ENCODE results near the gene MAST4.

The MAST4 gene

DNA sequence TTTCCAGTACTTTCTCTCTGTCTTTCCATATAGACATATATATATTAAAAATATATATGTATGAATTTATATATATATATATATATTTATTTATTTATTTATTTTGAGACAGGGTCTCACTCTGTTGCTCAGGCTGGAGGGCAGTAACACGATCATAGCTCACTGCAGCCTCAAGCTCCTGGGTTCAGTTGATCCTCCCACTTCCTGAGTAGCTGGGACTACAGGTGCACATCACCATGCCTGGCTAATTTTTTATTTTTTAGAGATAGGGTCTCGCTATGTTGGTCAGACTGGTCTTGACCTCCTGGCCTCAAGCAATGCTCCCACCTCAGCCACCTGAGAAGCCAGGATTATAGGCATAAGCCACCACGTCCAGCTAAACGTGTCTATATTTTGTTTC is 390.3 kb downstream of the MAST4 start:
- in situ Hi-C loops (cut with HindIII; ENCODE audit: low sequenced_read_pairs) = no loop called here
- TF ChIP-seq, protein P1, sequence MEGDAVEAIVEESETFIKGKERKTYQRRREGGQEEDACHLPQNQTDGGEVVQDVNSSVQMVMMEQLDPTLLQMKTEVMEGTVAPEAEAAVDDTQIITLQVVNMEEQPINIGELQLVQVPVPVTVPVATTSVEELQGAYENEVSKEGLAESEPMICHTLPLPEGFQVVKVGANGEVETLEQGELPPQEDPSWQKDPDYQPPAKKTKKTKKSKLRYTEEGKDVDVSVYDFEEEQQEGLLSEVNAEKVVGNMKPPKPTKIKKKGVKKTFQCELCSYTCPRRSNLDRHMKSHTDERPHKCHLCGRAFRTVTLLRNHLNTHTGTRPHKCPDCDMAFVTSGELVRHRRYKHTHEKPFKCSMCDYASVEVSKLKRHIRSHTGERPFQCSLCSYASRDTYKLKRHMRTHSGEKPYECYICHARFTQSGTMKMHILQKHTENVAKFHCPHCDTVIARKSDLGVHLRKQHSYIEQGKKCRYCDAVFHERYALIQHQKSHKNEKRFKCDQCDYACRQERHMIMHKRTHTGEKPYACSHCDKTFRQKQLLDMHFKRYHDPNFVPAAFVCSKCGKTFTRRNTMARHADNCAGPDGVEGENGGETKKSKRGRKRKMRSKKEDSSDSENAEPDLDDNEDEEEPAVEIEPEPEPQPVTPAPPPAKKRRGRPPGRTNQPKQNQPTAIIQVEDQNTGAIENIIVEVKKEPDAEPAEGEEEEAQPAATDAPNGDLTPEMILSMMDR (IDR thresholded peaks at IDR 0.05; ENCODE audit: low read depth, low read length, missing control alignments) = no peak
- DNase-seq (ENCODE audit: low read depth) = no peak
- no peak overlapping the region for H3K4me3 ChIP-seq (ENCODE audit: low read depth, low read length)

DNA sequence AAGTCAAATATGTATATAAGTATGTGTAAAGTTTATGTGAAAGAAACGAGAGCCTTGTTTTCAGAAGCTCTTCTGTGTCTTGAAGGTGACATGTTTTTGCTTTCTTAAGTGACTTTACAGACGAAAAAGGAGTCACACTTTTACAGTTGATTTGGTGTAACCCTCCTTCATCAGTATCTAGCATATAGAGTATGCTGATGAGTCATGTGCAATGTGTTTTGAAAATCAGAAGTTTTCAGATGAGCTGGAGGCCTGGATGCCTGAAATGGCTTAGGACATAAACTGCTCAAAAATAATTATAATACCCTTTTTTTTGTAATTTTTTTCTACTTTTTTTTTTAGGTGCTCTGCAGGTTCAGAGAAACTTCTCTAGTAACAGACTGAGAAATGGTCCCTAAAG is 390.9 kb downstream of the MAST4 start:
- DNase-seq (ENCODE audit: low read depth) = no peak
- no peak overlapping the region for H3K4me3 ChIP-seq (ENCODE audit: low read depth, low read length)
- in situ Hi-C loops (cut with HindIII; ENCODE audit: low sequenced_read_pairs) = no loop called here
- TF ChIP-seq, protein P1 (IDR thresholded peaks at IDR 0.05; ENCODE audit: low read depth, low read length, missing control alignments) = no peak

DNA sequence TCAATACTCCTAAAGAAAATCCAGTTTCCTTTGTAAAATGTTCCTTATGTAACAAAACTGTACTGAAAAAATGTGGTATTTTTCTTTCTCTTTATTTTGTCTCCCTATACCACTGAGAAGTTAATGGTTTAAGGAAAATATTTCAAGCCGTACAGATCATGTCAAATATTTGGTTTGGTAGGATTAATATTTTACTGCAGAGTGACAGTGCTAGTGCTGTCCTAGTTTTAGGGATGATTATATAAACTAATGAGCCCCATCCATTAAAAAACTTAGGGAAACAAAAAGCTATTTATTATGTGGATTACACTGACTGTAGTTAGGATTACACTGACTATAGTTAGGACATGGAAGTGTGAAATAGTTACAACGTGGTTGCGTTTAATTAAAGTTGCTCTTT is 391.3 kb downstream of the MAST4 start:
- H3K4me3 ChIP-seq (ENCODE audit: low read depth, low read length) = no peak overlapping the region
- DNase-seq (ENCODE audit: low read depth) = no peak
- TF ChIP-seq, protein P1 (IDR thresholded peaks at IDR 0.05; ENCODE audit: low read depth, low read length, missing control alignments) = no peak
- in situ Hi-C loops (cut with HindIII; ENCODE audit: low sequenced_read_pairs) = no loop called here

DNA sequence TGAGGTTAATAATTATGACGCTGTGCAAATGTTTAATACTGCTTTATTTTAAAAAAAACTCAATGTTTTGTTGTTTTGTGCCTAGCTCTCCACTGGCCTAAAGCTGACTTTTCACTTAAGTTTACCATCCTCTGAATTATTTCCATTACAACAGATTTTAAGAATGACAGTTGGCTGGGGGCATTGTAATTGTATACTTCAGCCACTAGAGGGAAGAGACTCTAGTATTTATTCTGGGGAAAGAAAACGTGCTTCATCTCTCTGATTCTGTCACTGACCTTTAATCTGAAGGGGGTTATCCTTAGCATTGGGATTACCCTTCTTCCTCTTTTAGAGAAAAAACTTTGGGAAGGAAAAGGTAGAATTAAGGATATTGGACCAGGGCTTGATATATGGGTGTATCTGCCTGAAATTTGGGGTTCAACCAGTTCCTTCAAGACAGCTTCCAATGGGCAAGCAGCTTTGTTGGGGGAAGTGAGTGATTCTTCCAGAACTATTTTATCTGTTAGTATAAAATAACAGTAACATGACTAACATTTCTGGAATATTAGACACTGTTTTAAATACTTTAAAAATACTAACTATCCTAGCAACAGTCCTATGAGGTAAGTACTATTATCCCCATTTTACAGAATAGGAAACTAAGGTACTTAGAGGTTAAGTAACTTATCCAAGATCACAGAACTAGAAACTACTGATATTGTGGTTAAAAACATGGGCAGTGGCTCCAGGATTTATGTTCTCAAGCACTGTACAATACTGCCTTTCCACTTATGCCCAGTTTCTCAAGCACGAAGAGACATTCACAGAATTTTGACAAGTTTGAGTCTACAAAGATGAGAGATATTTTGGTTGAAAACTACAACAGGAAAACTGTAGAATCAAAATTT is 392.0 kb downstream of the MAST4 start:
- in situ Hi-C loops (cut with HindIII; ENCODE audit: low sequenced_read_pairs) = no loop called here
- H3K4me3 ChIP-seq (ENCODE audit: low read depth, low read length) = no peak overlapping the region
- no peak for DNase-seq (ENCODE audit: low read depth)
- TF ChIP-seq, protein P1 (IDR thresholded peaks at IDR 0.05; ENCODE audit: low read depth, low read length, missing control alignments) = peak; percentile 71

DNA sequence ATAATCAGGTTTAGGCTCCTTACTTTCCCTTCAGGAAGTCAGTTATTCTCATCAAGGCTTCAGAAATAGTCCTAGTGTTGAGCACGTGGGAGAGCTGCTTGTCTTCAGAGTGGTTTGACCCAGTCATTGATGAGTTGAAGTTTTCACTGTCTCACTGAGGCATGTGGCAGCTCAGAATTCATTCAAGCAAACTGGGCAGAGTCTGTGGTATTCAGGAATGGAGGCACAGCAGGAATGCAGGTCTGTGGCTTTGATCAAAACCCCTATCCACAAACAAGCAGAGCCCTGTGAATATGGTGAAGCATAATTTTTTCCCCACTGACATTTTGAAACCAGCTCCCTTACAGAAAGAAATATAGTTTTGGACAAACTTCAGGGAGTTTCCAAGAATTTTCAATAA is 393.1 kb downstream of the MAST4 start:
- in situ Hi-C loops (cut with HindIII; ENCODE audit: low sequenced_read_pairs) = no loop called here
- TF ChIP-seq, protein P1 (IDR thresholded peaks at IDR 0.05; ENCODE audit: low read depth, low read length, missing control alignments) = no peak
- H3K4me3 ChIP-seq (ENCODE audit: low read depth, low read length) = no peak overlapping the region
- DNase-seq (ENCODE audit: low read depth) = peak; percentile 90

DNA sequence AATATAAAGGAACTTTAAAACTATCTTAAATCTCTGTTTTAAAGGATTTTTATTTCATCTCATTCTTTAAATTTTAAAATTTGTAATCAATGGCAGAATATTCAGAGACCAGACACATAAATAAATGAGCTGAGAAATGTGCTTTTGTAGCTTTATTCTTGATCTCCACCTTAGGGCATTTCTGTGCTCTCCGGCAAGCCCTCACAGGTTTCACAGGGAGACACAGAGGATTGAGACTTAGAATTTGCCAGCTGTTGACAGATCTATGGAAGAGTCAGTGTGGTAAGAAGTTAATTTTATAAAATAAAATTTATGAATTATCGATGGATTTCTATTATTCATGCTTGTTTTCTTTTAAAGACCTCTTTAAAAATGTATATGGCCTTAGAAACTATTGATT is 393.6 kb downstream of the MAST4 start:
- TF ChIP-seq, protein P1 (IDR thresholded peaks at IDR 0.05; ENCODE audit: low read depth, low read length, missing control alignments) = no peak
- no peak overlapping the region for H3K4me3 ChIP-seq (ENCODE audit: low read depth, low read length)
- in situ Hi-C loops (cut with HindIII; ENCODE audit: low sequenced_read_pairs) = no loop called here
- DNase-seq (ENCODE audit: low read depth) = no peak
